Fibroblast of villous mesenchyme (primary cell): Measurements from ENCODE around the gene ASAP3. TPM values are rescaled to one million over a fixed set of nuclear protein-coding genes. Genes with fewer than 3 reads are reported as not detected.
"Not testable (repeated sequence)": the region's sequence is repeated elsewhere in the genome, so short reads cannot be mapped to it uniquely, and the experiment has no call there.

Experiments used
- DNase-seq: peaks from one replicate; pipeline ENCODE4 v3.0.0-alpha.2; 2010; ENCODE audit warnings: low read depth
- H3K4me3 ChIP-seq: 2 replicates; pipeline ENCODE4 v1.5.1; 2011; ENCODE audit warnings: low read depth, mild to moderate bottlenecking, low read length
- CTCF ChIP-seq: IDR thresholded peaks from 2 replicates; pipeline ENCODE4 v1.5.1; 2012; ENCODE audit warnings: low read depth, mild to moderate bottlenecking, low read length; ENCODE audit not compliant: insufficient read depth
- total RNA-seq: library from RNA; depleted of rRNA; stranded (reverse); fragments of >200 nt; gene quantifications from 2 replicates; pipeline ENCODE4 v1.2.3, GENCODE V29; 2012

Gene ASAP3
- total RNA-seq, 1 donor = 35.0 TPM

DNA sequence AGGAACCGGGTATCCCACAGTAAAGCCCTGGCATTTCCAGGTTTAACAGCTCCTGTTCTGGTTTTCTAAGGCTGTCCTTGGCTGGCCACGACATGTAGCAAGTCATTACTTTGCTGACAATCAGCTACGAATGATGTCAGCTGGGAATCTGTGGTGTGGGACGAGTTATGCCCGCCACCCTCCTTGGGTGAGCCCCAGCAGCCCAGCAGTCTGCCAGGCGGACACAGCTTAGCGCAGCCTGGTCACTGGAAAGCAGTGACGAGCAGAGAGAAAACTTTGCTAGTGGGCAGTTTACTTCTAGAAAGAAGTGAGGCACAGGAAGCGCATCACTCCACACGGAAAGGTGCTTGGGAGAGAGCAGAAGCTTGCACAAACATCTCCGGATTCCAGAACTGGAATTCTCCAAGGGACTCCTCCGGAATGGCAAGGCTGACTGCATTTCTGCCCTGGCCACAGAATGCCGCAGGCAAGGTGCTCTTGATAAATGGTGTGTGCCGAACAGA is 98.8 kb downstream of the ASAP3 start:
- TF ChIP-seq CTCF = no peak
- DNase-seq = no peak
- H3K4me3 ChIP-seq = no peak overlapping the region

DNA sequence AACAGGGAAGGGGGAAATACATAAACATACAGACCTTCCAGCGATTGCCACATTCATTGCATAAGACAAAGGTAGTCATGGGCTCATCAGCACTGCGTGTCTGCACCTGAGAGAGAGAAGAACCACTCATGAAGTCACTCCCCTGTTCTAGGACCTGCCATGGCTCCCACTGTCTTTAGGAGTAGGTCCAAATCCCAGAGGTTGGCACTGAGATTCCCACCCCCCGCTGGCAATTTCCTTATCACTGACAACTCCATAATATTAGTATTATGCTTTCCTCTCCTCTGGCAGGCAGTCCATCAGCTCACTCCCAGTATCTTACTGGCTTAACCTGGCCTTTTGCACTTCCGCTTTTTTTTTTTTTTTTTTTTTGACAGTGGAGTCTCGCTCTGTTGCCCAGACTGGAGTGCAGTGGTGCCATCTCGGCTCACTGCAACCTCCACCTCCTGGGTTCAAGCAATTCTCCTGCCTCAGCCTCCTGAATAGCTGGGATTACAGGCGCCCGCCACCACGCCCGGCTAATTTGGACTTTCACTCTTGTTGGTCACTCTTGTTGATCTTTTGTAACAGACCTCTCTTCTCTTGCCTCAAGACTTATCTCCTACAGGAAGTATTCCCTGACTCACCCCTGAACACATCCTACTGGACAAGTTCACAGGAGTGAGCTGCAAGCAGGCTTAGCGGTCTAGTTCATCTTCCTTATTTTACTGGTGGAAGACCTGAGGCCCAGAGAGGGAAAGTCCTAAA is 99.5 kb downstream of the ASAP3 start:
- peak; percentile 84 for DNase-seq
- H3K4me3 ChIP-seq = no peak overlapping the region
- no peak for TF ChIP-seq CTCF

DNA sequence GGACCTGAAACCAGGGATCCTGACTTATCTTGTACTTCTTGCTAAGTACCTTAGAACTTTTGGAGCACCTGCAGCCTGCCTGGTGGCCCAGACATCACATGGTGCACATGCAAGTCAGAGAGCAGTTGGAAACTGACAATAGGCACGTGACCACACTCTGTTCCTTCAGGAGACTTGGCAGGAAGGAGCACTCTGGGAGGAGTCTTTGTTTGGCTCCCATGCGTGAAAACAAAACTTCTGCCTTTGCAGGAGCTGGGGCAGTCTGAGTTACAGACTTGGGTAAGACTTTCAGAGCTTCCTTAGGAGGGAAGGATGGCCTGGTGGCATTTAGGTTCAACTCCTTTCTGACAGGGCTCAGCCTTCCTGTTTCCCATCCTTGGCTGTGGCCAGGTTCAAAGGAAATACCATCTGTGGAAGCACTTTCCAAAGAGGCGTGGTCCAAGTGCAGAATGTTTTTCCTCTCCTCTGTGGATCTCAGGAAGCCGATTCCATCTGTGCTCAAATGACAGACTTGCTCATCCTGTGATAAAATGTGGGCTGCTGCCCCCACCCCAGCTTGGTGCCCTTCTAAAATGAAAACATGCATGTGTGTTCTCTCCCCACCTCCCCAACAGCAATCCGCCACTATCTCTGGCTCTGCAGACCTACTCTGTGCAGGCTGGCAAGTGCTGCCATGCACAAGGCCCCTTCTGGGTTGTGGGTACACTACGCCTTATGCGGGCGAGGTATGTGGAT is 100.2 kb downstream of the ASAP3 start:
- no peak overlapping the region for H3K4me3 ChIP-seq
- no peak for TF ChIP-seq CTCF
- DNase-seq = no peak

DNA sequence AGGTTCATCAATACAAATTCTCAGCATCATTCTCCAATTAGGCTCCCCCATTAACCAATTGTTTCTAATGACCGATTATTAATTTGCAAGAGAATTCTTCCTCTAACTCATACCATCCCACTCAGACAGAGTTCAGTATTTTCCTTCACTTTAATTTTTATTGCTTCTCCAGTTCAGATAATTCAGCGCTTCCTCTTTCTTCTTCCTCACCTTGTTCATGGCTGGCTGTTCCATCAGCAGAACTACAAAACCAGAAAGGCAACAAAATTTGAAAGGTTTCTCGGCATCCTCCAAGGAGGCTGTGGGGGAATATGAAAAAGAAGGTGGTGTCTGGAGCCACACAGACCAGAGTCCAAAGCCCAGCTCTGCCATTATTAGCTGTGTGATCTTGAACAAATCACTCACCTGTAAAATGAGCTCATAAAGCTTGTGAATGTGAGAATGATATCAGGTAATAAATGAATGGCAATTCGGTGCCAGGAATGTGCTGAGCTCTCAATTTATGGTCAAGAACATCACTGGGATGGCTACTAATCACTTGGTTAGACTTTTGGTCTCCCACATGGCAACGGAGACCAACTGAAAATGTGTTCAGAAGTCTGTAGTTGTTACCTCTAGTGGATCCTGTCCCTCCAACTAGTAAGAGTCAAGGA is 102.6 kb downstream of the ASAP3 start:
- no peak for DNase-seq
- TF ChIP-seq CTCF = no peak
- H3K4me3 ChIP-seq = no peak overlapping the region

- no peak for DNase-seq
- H3K4me3 ChIP-seq = no peak overlapping the region
- TF ChIP-seq CTCF = no peak
These were observed 103.3 kb downstream of the ASAP3 start for GRCh38 chr1:23380719-23381118.

- not testable (repeated sequence) for H3K4me3 ChIP-seq, DNase-seq
These were observed 103.7 kb downstream of the ASAP3 start for GRCh38 chr1:23380236-23380635.

Other genes starting within 250 kb of the ASAP3 start
- 80.5 and 119 TPM in 2 replicates for gene HNRNPR, start 139.9 kb downstream of the ASAP3 start, total RNA-seq
- gene ZNF436, start 114.3 kb downstream of the ASAP3 start, total RNA-seq = 19.6 and 24.6 TPM in 2 replicates
- gene TCEA3, start 59.4 kb downstream of the ASAP3 start, total RNA-seq = 8.6 and 11.3 TPM in 2 replicates
- gene E2F2, start 47.1 kb upstream of the ASAP3 start, total RNA-seq = 2.2 and 2.9 TPM in 2 replicates
- gene ID3, start 75.3 kb upstream of the ASAP3 start, total RNA-seq = 32.4 and 86.3 TPM in 2 replicates
- gene RPL11, start 207.6 kb upstream of the ASAP3 start, total RNA-seq = 521 and 592 TPM in 2 replicates